Esophagus (tissue), 2 donors: Measurements from ENCODE around the gene FBXW2. TPM values are rescaled to one million over a fixed set of nuclear protein-coding genes. Genes with fewer than 3 reads are reported as not detected.
"Not testable (repeated sequence)": the region's sequence is repeated elsewhere in the genome, so short reads cannot be mapped to it uniquely, and the experiment has no call there.

Source experiments
- H3K27ac ChIP-seq, 2 donors: one replicate each; pipeline ENCODE4 v1.5.1; 2013; ENCODE audit warnings: low read depth in 2 of 2, mild to moderate bottlenecking in 2 of 2, inconsistent platforms in 1 of 2, low read length in 1 of 2, moderate library complexity in 1 of 2
- H3K27me3 ChIP-seq, 2 donors: one replicate each; pipeline ENCODE4 v1.6.1; 2013; ENCODE audit warnings: low read length in 2 of 2, control low read depth in 1 of 2, mild to moderate bottlenecking in 1 of 2; ENCODE audit not compliant: insufficient read depth in 2 of 2, control insufficient read depth in 1 of 2
- H3K36me3 ChIP-seq, 2 donors: one replicate each; pipeline ENCODE4 v1.6.1; 2013; ENCODE audit warnings: low read length in 1 of 2; ENCODE audit not compliant: control insufficient read depth in 2 of 2, insufficient read depth in 2 of 2
- H3K4me1 ChIP-seq, 2 donors: one replicate each; pipeline ENCODE4 v1.6.1; 2013; ENCODE audit warnings: low read length in 1 of 2; ENCODE audit not compliant: control insufficient read depth in 2 of 2, insufficient read depth in 2 of 2
- H3K4me3 ChIP-seq, 2 donors: one replicate each; pipeline ENCODE4 v1.5.1; 2013; ENCODE audit warnings: low read length in 2 of 2, mild to moderate bottlenecking in 2 of 2, low read depth in 1 of 2, moderate library complexity in 1 of 2
- H3K9me3 ChIP-seq, 2 donors: one replicate each; pipeline ENCODE4 v1.6.1; 2013; ENCODE audit warnings: mild to moderate bottlenecking in 2 of 2, low read depth in 1 of 2, low read length in 1 of 2, moderate library complexity in 1 of 2; ENCODE audit not compliant: control insufficient read depth in 2 of 2, insufficient read depth in 1 of 2
- WGBS, 2 donors: extraction: QIAGEN DNeasy Blood & Tissue Kit; methylation state at CpG; one replicate each; pipeline ENCODE4 v1.1.7; 2013; 5-methylcytosine and 5-hydroxymethylcytosine counted together
- polyA plus RNA-seq, 2 donors: library from polyadenylated mRNA; stranded (reverse); fragments of 200-250 nt; gene quantifications; one replicate each; pipeline ENCODE4 v1.2.3, GENCODE V29; 2013
- donor health status: healthy with polysubstance abuse.
- donor health status: Bipolar disorder and iron deficiency.

FBXW2 gene
- polyA plus RNA-seq, 2 donors = 7.1 to 15.7 TPM

GRCh38 chr9:120756531-120756930, 36.7 kb downstream of the FBXW2 start:
- WGBS, 2 donors = 7 to 8% methylated on average over 1 of the region's 1 CpG
- no peak overlapping the region for H3K27ac ChIP-seq

GRCh38 chr9:120755810-120756434, 37.3 kb downstream of the FBXW2 start:
- Histone ChIP-seq H3K9me3 (no peaks in the 10 kb centered on the region), H3K27ac (no peak overlapping the region), H3K36me3 (no peaks in the 10 kb centered on the region), H3K4me3 (no peak overlapping the region), H3K4me1 (peaks cover 0 to under 1% of the 10 kb centered on the region in 2 donors), H3K27me3 (no peaks in the 10 kb centered on the region)
- 12 to 15% methylated on average over 6 of the region's 6 CpGs for WGBS, 2 donors

More at GRCh38 chr9:120756531-120756930, 36.7 kb downstream of the FBXW2 start:
- Histone ChIP-seq H3K9me3 (no peaks in the 10 kb centered on the region), H3K27me3 (no peaks in the 10 kb centered on the region), H3K4me1 (peaks cover 0 to 3% of the 10 kb centered on the region in 2 donors), H3K4me3 (no peak overlapping the region), H3K36me3 (no peaks in the 10 kb centered on the region)

- WGBS, 2 donors = 92 to 97% methylated on average over 2 of the region's 2 CpGs
- Histone ChIP-seq H3K27me3 (no peaks in the 10 kb centered on the region), H3K9me3 (no peaks in the 10 kb centered on the region), H3K4me1 (no peaks in the 10 kb centered on the region), H3K36me3 (no peaks in the 10 kb centered on the region), H3K4me3 (no peak overlapping the region), H3K27ac (no peak overlapping the region)
These were observed 38.2 kb downstream of the FBXW2 start for GRCh38 chr9:120755044-120755443.

GRCh38 chr9:120750421-120750820, 42.8 kb downstream of the FBXW2 start:
- no peaks in the 10 kb centered on the region for H3K36me3 ChIP-seq
- no peaks in the 10 kb centered on the region for H3K27me3 ChIP-seq
- no peaks in the 10 kb centered on the region for H3K9me3 ChIP-seq
- H3K4me1 ChIP-seq = no peaks in the 10 kb centered on the region
- H3K27ac ChIP-seq = no peak overlapping the region
- 92 to 97% methylated on average over 5 of the region's 5 CpGs for WGBS, 2 donors
- no peak overlapping the region for H3K4me3 ChIP-seq

- H3K4me3 ChIP-seq, H3K27ac ChIP-seq, H3K9me3 ChIP-seq, H3K4me1 ChIP-seq, H3K27me3 ChIP-seq, H3K36me3 ChIP-seq: not testable (repeated sequence)
- WGBS, 2 donors = 93 to 96% methylated on average over 26 of the region's 26 CpGs
These were observed 46.9 kb downstream of the FBXW2 start for GRCh38 chr9:120746366-120746765.

- no peaks in the 10 kb centered on the region for H3K9me3 ChIP-seq
- H3K4me3 ChIP-seq = no peak overlapping the region
- H3K4me1 ChIP-seq = no peaks in the 10 kb centered on the region
- no peaks in the 10 kb centered on the region for H3K27me3 ChIP-seq
- H3K27ac ChIP-seq = no peak overlapping the region
- no peaks in the 10 kb centered on the region for H3K36me3 ChIP-seq
- 88 to 94% methylated on average over 6 of the region's 6 CpGs for WGBS, 2 donors
These were observed 47.9 kb downstream of the FBXW2 start for GRCh38 chr9:120745278-120745677.

- whole genome bisulfite sequencing, 2 donors = 82 to 92% methylated on average over 6 of the region's 6 CpGs
- Histone ChIP-seq H3K36me3 (no peaks in the 10 kb centered on the region), H3K4me1 (no peaks in the 10 kb centered on the region), H3K9me3 (no peaks in the 10 kb centered on the region), H3K27ac (no peak overlapping the region), H3K27me3 (no peaks in the 10 kb centered on the region), H3K4me3 (no peak overlapping the region)
These were observed 50.2 kb downstream of the FBXW2 start for GRCh38 chr9:120742951-120743416.

GRCh38 chr9:120741701-120742100, 51.5 kb downstream of the FBXW2 start:
- WGBS, 2 donors = 95 to 100% methylated on average over 1 of the region's 1 CpG
- no peaks in the 10 kb centered on the region for H3K27me3 ChIP-seq
- H3K4me1 ChIP-seq = no peaks in the 10 kb centered on the region
- no peaks in the 10 kb centered on the region for H3K36me3 ChIP-seq
- H3K4me3 ChIP-seq = no peak overlapping the region
- H3K9me3 ChIP-seq = no peaks in the 10 kb centered on the region
- H3K27ac ChIP-seq = no peak overlapping the region

GRCh38 chr9:120741191-120741590, 52.0 kb downstream of the FBXW2 start:
- Histone ChIP-seq H3K27me3 (no peaks in the 10 kb centered on the region), H3K9me3 (no peaks in the 10 kb centered on the region), H3K4me3 (no peak overlapping the region), H3K36me3 (no peaks in the 10 kb centered on the region), H3K27ac (no peak overlapping the region), H3K4me1 (no peaks in the 10 kb centered on the region)
- 66 to 67% methylated on average over 1 of the region's 1 CpG for WGBS, 2 donors

- Histone ChIP-seq H3K4me1 (no peaks in the 10 kb centered on the region), H3K4me3 (no peak overlapping the region), H3K27ac (no peak overlapping the region), H3K27me3 (no peaks in the 10 kb centered on the region), H3K36me3 (no peaks in the 10 kb centered on the region), H3K9me3 (no peaks in the 10 kb centered on the region)
These were observed 53.1 kb downstream of the FBXW2 start for GRCh38 chr9:120740132-120740531.
